ENCODE results near the gene SMIM1. TPM values are rescaled to one million over a fixed set of nuclear protein-coding genes. Genes with fewer than 3 reads are reported as not detected.

The SMIM1 gene
- total RNA-seq, 4 donors from 2014 or later: 1.5 to 5.3 TPM; not detected in 2

GRCh38 chr1:3774276-3774945 is 1.9 kb downstream of the SMIM1 start:
- H3K27me3 ChIP-seq: peaks cover 0 to 30% (median 0%) of the 10 kb centered on the region in 4 donors
- WGBS, 2 donors: 73 to 80% methylated on average over 1 to 3 of the region's 19 CpGs
- H3K4me1 ChIP-seq: peaks cover 35 to 70% (median 39%) of the 10 kb centered on the region in 3 donors
- intact Hi-C loops (cut with DNase I): no loop called here
- H3K36me3 ChIP-seq: peaks cover 0 to 14% (median 0%) of the 10 kb centered on the region in 3 donors
- TF ChIP-seq CTCF (IDR thresholded peaks at IDR 0.05) (no peak), POLR2A (IDR thresholded peaks at IDR 0.05) (no peak)
- H3K27ac ChIP-seq: no peak overlapping the region
- no peak overlapping the region for H3K4me3 ChIP-seq
- DNase-seq: no peak
- H3K9me3 ChIP-seq: no peaks in the 10 kb centered on the region

- Histone ChIP-seq H3K9me3 (no peaks in the 10 kb centered on the region), H3K27me3 (peaks cover 0 to 27% (median 0%) of the 10 kb centered on the region in 4 donors), H3K36me3 (peaks cover 0 to 20% (median 6%) of the 10 kb centered on the region in 3 donors), H3K4me3 (no peak overlapping the region), H3K4me1 (peaks cover 35 to 70% (median 39%) of the 10 kb centered on the region in 3 donors), H3K27ac (no peak overlapping the region)
- TF ChIP-seq CTCF (IDR thresholded peaks at IDR 0.05) (no peak), POLR2A (IDR thresholded peaks at IDR 0.05) (no peak)
- no peak for DNase-seq
- intact Hi-C loops (cut with DNase I): no loop called here
- WGBS, 2 donors: 54 to 69% methylated on average over 5 to 6 of the region's 17 CpGs
Measured at GRCh38 chr1:3774946-3775489, 2.5 kb downstream of the SMIM1 start.

GRCh38 chr1:3775490-3776230 is 3.1 kb downstream of the SMIM1 start:
- H3K4me1 ChIP-seq: peaks cover 35 to 70% (median 39%) of the 10 kb centered on the region in 3 donors
- H3K27ac ChIP-seq: no peak overlapping the region
- WGBS, 2 donors: 42% methylated on average over 5 of the region's 27 CpGs; no CpG with 5 or more reads in 1 of the 2 donors
- H3K9me3 ChIP-seq: no peaks in the 10 kb centered on the region
- no peak for DNase-seq
- TF ChIP-seq CTCF (IDR thresholded peaks at IDR 0.05): peak in 4 of 6 experiments; percentile 23 to 58 (median 30)
- TF ChIP-seq POLR2A (IDR thresholded peaks at IDR 0.05): no peak
- no peak overlapping the region for H3K4me3 ChIP-seq
- H3K36me3 ChIP-seq: peaks cover 0 to 26% (median 12%) of the 10 kb centered on the region in 3 donors
- H3K27me3 ChIP-seq: peaks cover 0 to 22% (median 0%) of the 10 kb centered on the region in 4 donors
- intact Hi-C loops (cut with DNase I): no loop called here

GRCh38 chr1:3776231-3776961 is 3.8 kb downstream of the SMIM1 start:
- no peak for TF ChIP-seq CTCF (IDR thresholded peaks at IDR 0.05)
- no peak for TF ChIP-seq POLR2A (IDR thresholded peaks at IDR 0.05)
- intact Hi-C loops (cut with DNase I): no loop called here
- Histone ChIP-seq H3K4me3 (no peak overlapping the region), H3K27ac (peak overlapping the region in 1 of 4 donors; percentile 3), H3K9me3 (no peaks in the 10 kb centered on the region), H3K36me3 (peaks cover 0 to 34% (median 19%) of the 10 kb centered on the region in 3 donors), H3K27me3 (peaks cover 0 to 14% (median 0%) of the 10 kb centered on the region in 4 donors), H3K4me1 (peaks cover 34 to 66% (median 38%) of the 10 kb centered on the region in 3 donors)
- DNase-seq: no peak
- WGBS, 2 donors: 46 to 100% methylated on average over 1 to 19 of the region's 21 CpGs
